IMR-90 (cell line): ENCODE data around the gene DIPK1A. TPM values are rescaled to one million over a fixed set of nuclear protein-coding genes. Genes with fewer than 3 reads are reported as not detected.

Source experiments
- ATAC-seq: fragments of 200-7000 bp; cut with Tn5 transposase; 2 replicates; pipeline ENCODE4 v1.9.1; 2020; ENCODE audit warnings: low read depth, mild to moderate bottlenecking, moderate library complexity
- BruUV-seq: library from RNA; stranded (reverse); fragments of 400-500 nt; replicated peaks from 2 replicates; lab custom pipeline; 2021; lab: Mats Ljungman, UMichigan
- CTCF ChIA-PET: fragments of 300-600 bp; formaldehyde crosslinking; extraction: SDS; loops from one replicate; lab custom pipeline; 2021; ENCODE audit warnings: antibody characterized with exemption; lab: Yijun Ruan, JAX
- POLR2A ChIA-PET: fragments of 300-600 bp; sonication (Branson Sonifier 250); formaldehyde crosslinking; loops from one replicate; lab custom pipeline; 2022; ENCODE audit warnings: antibody characterized with exemption; ENCODE audit not compliant: unreplicated experiment; lab: Charles Lee
- DNase-seq: peaks from one replicate; pipeline ENCODE4 v3.0.0; 2013
- H2AFZ ChIP-seq: replicated peaks from 2 replicates; pipeline ENCODE3; 2013; ENCODE audit warnings: low read length, mild to moderate bottlenecking; ENCODE audit not compliant: poor library complexity
- H2AK5ac ChIP-seq: 2 replicates; pipeline ENCODE4 v1.6.1; 2013; ENCODE audit warnings: low read depth, low read length, inconsistent platforms
- H2AK9ac ChIP-seq: replicated peaks from 2 replicates; pipeline ENCODE3; 2013; ENCODE audit warnings: mild to moderate bottlenecking, low read depth, low read length, moderate library complexity; ENCODE audit not compliant: poor library complexity
- H2BK120ac ChIP-seq: 2 replicates; pipeline ENCODE4 v1.6.1; 2013; ENCODE audit warnings: low read depth, low read length, inconsistent platforms
- H2BK15ac ChIP-seq: 3 replicates; pipeline ENCODE4 v1.6.1; 2013; ENCODE audit warnings: low read depth, low read length, inconsistent platforms
- H2BK20ac ChIP-seq: 2 replicates; pipeline ENCODE4 v1.6.1; 2013; ENCODE audit warnings: low read depth, mild to moderate bottlenecking, inconsistent platforms, low read length, moderate library complexity
- H2BK5ac ChIP-seq: 2 replicates; pipeline ENCODE4 v1.6.1; 2013; ENCODE audit warnings: mild to moderate bottlenecking, low read depth, low read length, inconsistent platforms; ENCODE audit not compliant: poor library complexity, severe bottlenecking
- H3K14ac ChIP-seq: replicated peaks from 2 replicates; pipeline ENCODE4 v1.6.1; 2013; ENCODE audit warnings: low read depth, low read length, inconsistent platforms
- H3K18ac ChIP-seq: 2 replicates; pipeline ENCODE4 v1.6.1; 2013; ENCODE audit warnings: low read depth, low read length, control low read depth
- H3K23ac ChIP-seq: 2 replicates; pipeline ENCODE4 v1.6.1; 2013; ENCODE audit warnings: low read depth, low read length, inconsistent platforms
- H3K27ac ChIP-seq: 2 replicates; pipeline ENCODE4 v1.5.1; 2013; ENCODE audit warnings: mild to moderate bottlenecking, control low read depth, low read length; ENCODE audit not compliant: insufficient read depth
- H3K27me3 ChIP-seq: 2 replicates; pipeline ENCODE4 v1.6.1; 2013; ENCODE audit warnings: low read length; ENCODE audit not compliant: control insufficient read depth, insufficient read depth
- H3K36me3 ChIP-seq: 2 replicates; pipeline ENCODE4 v1.6.1; 2013; ENCODE audit warnings: low read length, mixed read lengths; ENCODE audit not compliant: control insufficient read depth, insufficient read depth
- H3K4ac ChIP-seq: 2 replicates; pipeline ENCODE4 v1.6.1; 2013; ENCODE audit warnings: low read depth, low read length, inconsistent platforms
- H3K4me1 ChIP-seq: 2 replicates; pipeline ENCODE4 v1.6.1; 2013; ENCODE audit warnings: low read length, mixed read lengths; ENCODE audit not compliant: control insufficient read depth, insufficient read depth
- H3K4me2 ChIP-seq: 2 replicates; pipeline ENCODE4 v1.6.1; 2013; ENCODE audit warnings: low read depth, mild to moderate bottlenecking, control low read depth, low read length, moderate library complexity
- H3K4me3 ChIP-seq: 2 replicates; pipeline ENCODE4 v1.5.1; 2013; ENCODE audit warnings: low read depth, mild to moderate bottlenecking, control low read depth, low read length, moderate library complexity; ENCODE audit not compliant: insufficient read depth
- H3K56ac ChIP-seq: 2 replicates; pipeline ENCODE4 v1.6.1; 2013; ENCODE audit warnings: low read length, inconsistent platforms; ENCODE audit not compliant: insufficient read depth; ENCODE audit errors: extremely low read depth
- H3K79me1 ChIP-seq, 2 experiments: 2 replicates each; pipeline ENCODE4 v1.6.1; 2013; ENCODE audit warnings: low read length in 2 of 2, inconsistent platforms in 1 of 2, low read depth in 1 of 2
- H3K9ac ChIP-seq: 2 replicates; pipeline ENCODE4 v1.6.1; 2013; ENCODE audit warnings: low read depth, low read length, control low read depth
- H3K9me1 ChIP-seq: 2 replicates; pipeline ENCODE4 v1.6.1; 2013; ENCODE audit warnings: low read length, inconsistent platforms; ENCODE audit not compliant: insufficient read depth
- H3K9me3 ChIP-seq: 2 replicates; pipeline ENCODE4 v1.6.1; 2013; ENCODE audit warnings: low read length; ENCODE audit not compliant: control insufficient read depth, insufficient read depth
- H4K20me1 ChIP-seq: 2 replicates; pipeline ENCODE4 v1.6.1; 2013; ENCODE audit warnings: low read length, inconsistent platforms; ENCODE audit not compliant: insufficient read depth
- H4K5ac ChIP-seq: 2 replicates; pipeline ENCODE4 v1.6.1; 2013; ENCODE audit warnings: mild to moderate bottlenecking, low read depth, low read length, control low read depth
- H4K8ac ChIP-seq, 2 experiments: 2 replicates each; pipeline ENCODE4 v1.6.1; 2013; ENCODE audit warnings: low read depth in 2 of 2, low read length in 2 of 2, control low read depth in 1 of 2, inconsistent platforms in 1 of 2
- H4K91ac ChIP-seq: 2 replicates; pipeline ENCODE4 v1.6.1; 2013; ENCODE audit warnings: low read depth, low read length, inconsistent platforms; ENCODE audit not compliant: insufficient read depth
- BHLHE40 ChIP-seq: fragments of 150-350 bp; IDR thresholded peaks from 2 replicates; pipeline ENCODE4 v1.6.1; 2016; ENCODE audit warnings: mild to moderate bottlenecking, low read depth, low read length
- CEBPB ChIP-seq: IDR thresholded peaks from 2 replicates; pipeline ENCODE4 v1.6.1; 2012; ENCODE audit warnings: low read depth, low read length, improper control_type of control experiment
- CHD1 ChIP-seq: IDR thresholded peaks from 2 replicates; pipeline ENCODE4 v1.6.1; 2012; ENCODE audit warnings: low read depth, low read length, improper control_type of control experiment
- CTCF ChIP-seq: conservative IDR thresholded peaks from 2 replicates; pipeline ENCODE4 v1.5.1; 2012; ENCODE audit warnings: mild to moderate bottlenecking, low read depth, low read length, improper control_type of control experiment
- ELK1 ChIP-seq: fragments of 150-350 bp; IDR thresholded peaks from 2 replicates; pipeline ENCODE4 v1.6.1; 2016; ENCODE audit warnings: low read depth, mild to moderate bottlenecking, low read length, moderate library complexity, borderline replicate concordance
- FOS ChIP-seq: fragments of 150-350 bp; IDR thresholded peaks from 2 replicates; pipeline ENCODE4 v1.6.1; 2016; ENCODE audit warnings: low read depth, low read length
- MAFK ChIP-seq: IDR thresholded peaks from 2 replicates; pipeline ENCODE4 v1.6.1; 2012; ENCODE audit warnings: low read depth, low read length, improper control_type of control experiment
- MAZ ChIP-seq: IDR thresholded peaks from 2 replicates; pipeline ENCODE4 v1.6.1; 2012; ENCODE audit warnings: low read depth, mild to moderate bottlenecking, low read length, improper control_type of control experiment, moderate library complexity, borderline replicate concordance
- MXI1 ChIP-seq: IDR thresholded peaks from 2 replicates; pipeline ENCODE4 v1.6.1; 2012; ENCODE audit warnings: low read depth, mild to moderate bottlenecking, low read length, moderate library complexity, borderline replicate concordance
- POLR2A ChIP-seq: IDR thresholded peaks from 2 replicates; pipeline ENCODE4 v1.6.1; 2012; ENCODE audit warnings: mild to moderate bottlenecking, low read depth, low read length
- RAD21 ChIP-seq: IDR thresholded peaks from 2 replicates; pipeline ENCODE4 v1.6.1; 2012; ENCODE audit warnings: low read length, improper control_type of control experiment
- RCOR1 ChIP-seq: IDR thresholded peaks from 2 replicates; pipeline ENCODE4 v1.6.1; 2012; ENCODE audit warnings: mild to moderate bottlenecking, low read length, improper control_type of control experiment; ENCODE audit not compliant: insufficient replicate concordance
- RFX5 ChIP-seq: IDR thresholded peaks from 2 replicates; pipeline ENCODE4 v1.8.0; 2012; ENCODE audit warnings: low read depth, mild to moderate bottlenecking, low read length, moderate library complexity
- SMC3 ChIP-seq: fragments of 150-350 bp; IDR thresholded peaks from 2 replicates; pipeline ENCODE4 v1.6.1; 2016; ENCODE audit warnings: low read depth, mild to moderate bottlenecking, antibody characterized with exemption, low read length, moderate library complexity
- WGBS, 2 experiments: methylation state at CpG; one replicate each; pipeline versions ENCODE4 v1.1.5 to v1.1.7; 2013; ENCODE audit warnings: missing lambda C conversion rate in 2 of 2; ENCODE audit not compliant: insufficient read length in 1 of 2; ENCODE audit errors: extremely low coverage in 2 of 2; 5-methylcytosine and 5-hydroxymethylcytosine counted together
- dilution Hi-C: fragments of 300-500 bp; cut with HindIII; formaldehyde crosslinking; loops from one replicate; pipeline ENCODE4 v1.14.3; 2018; ENCODE audit warnings: low sequenced_read_pairs; ENCODE audit not compliant: unreplicated experiment
- in situ Hi-C: fragments of 300-500 bp; cut with MboI; formaldehyde crosslinking; loops from 3 replicates; pipeline ENCODE4 v1.14.3; 2019; ENCODE audit warnings: low sequenced_read_pairs, inconsistent platforms, mixed read lengths
- intact Hi-C: fragments of 100-400 bp; cut with micrococcal nuclease; formaldehyde crosslinking; loops from 2 replicates; pipeline ENCODE4 v1.10.0; 2022
- polyA plus RNA-seq, 3 experiments: library from polyadenylated mRNA; depleted of rRNA; stranded (reverse); fragments of >200 nt; gene quantifications; 2 replicates each; pipeline ENCODE4 v1.2.3, GENCODE V29; 2012; ENCODE audit warnings: low replicate concordance in 1 of 3
- total RNA-seq: library from RNA; depleted of rRNA; stranded (reverse); fragments of >200 nt; gene quantifications from 2 replicates; pipeline ENCODE4 v1.2.3, GENCODE V29; 2012

Gene DIPK1A
- total and polyA plus RNA-seq, 2 of the 4 experiments (the other 2 are of a cell fraction) = 4.7 to 5.7 TPM

- H4K20me1 ChIP-seq = no peaks in the 10 kb centered on the region
- H2BK120ac ChIP-seq = peak overlapping the region; percentile 5
- no peaks in the 10 kb centered on the region for H3K27me3 ChIP-seq
- peak overlapping the region; percentile 76 for H3K14ac ChIP-seq
- peak overlapping the region; percentile 42; the same call in 1 of the 2 replicates for H3K23ac ChIP-seq
- POLR2A ChIA-PET = no interaction called here
- no TSS peak for BruUV-seq
- H2AK9ac ChIP-seq = no peak overlapping the region
- no peak overlapping the region for H2BK5ac ChIP-seq
- peaks cover 11% of the 10 kb centered on the region for H3K4me1 ChIP-seq
- H3K4me2 ChIP-seq = no peak overlapping the region
- CTCF ChIA-PET = interaction anchor here (0.7 to 1.1 kb wide), 2 partner anchors 49 to 86 kb away, joined by 3 read pairs; no protein-coding TSS in a partner anchor
- H3K4ac ChIP-seq = peak overlapping the region; percentile 58
- dilution Hi-C loops = no loop called here
- ATAC-seq (no peak), DNase-seq (no peak)
- WGBS, 2 experiments = no CpG with 5 or more reads among the region's 3 CpGs
- H2BK20ac ChIP-seq = peak overlapping the region; percentile 20; the same call in 1 of the 2 replicates
- intact Hi-C loops = loop anchor here (5.0 kb wide), 1 partner anchor 68 kb away; no protein-coding TSS in a partner anchor
- no peak overlapping the region for H3K56ac ChIP-seq
- H3K27ac ChIP-seq = no peak overlapping the region
- no peak overlapping the region; the same call in 1 of the 2 replicates for H3K18ac ChIP-seq
- H2AK5ac ChIP-seq = peak overlapping the region; percentile 70; the same call in 1 of the 2 replicates
- H3K4me3 ChIP-seq = no peak overlapping the region
- peaks cover 25 to 29% of the 10 kb centered on the region in 2 experiments for H3K79me1 ChIP-seq
- peaks cover 9% of the 10 kb centered on the region for H3K9me1 ChIP-seq
- no peak overlapping the region for H3K9ac ChIP-seq
- no peaks in the 10 kb centered on the region for H3K36me3 ChIP-seq
- peak overlapping the region; percentile 27 for H4K91ac ChIP-seq
- in situ Hi-C loops = no loop called here
- H2AFZ ChIP-seq = no peak overlapping the region
- no peaks in the 10 kb centered on the region for H3K9me3 ChIP-seq
- peak overlapping the region in 1 of 2 experiments; percentile 60; a peak in 2 of 4 replicates for H4K8ac ChIP-seq
- peak overlapping the region; percentile 36; the same call in 1 of the 3 replicates for H2BK15ac ChIP-seq
- H4K5ac ChIP-seq = no peak overlapping the region
- no peak for TF ChIP-seq CTCF
- TF ChIP-seq POLR2A = no peak
- TF ChIP-seq ELK1 = no peak
- TF ChIP-seq FOS = no peak
- no peak for TF ChIP-seq BHLHE40
- no peak for TF ChIP-seq RCOR1
- no peak for TF ChIP-seq SMC3
- no peak for TF ChIP-seq CEBPB
- TF ChIP-seq MAZ = no peak
- no peak for TF ChIP-seq RAD21
- no peak for TF ChIP-seq MXI1
- no peak for TF ChIP-seq MAFK
- no peak for TF ChIP-seq CHD1
- TF ChIP-seq RFX5 = no peak
Measured at GRCh38 chr1:92944901-92945747, 16.1 kb downstream of the DIPK1A start.
